ENCODE results near the gene SLCO1C1.

Gene SLCO1C1

DNA sequence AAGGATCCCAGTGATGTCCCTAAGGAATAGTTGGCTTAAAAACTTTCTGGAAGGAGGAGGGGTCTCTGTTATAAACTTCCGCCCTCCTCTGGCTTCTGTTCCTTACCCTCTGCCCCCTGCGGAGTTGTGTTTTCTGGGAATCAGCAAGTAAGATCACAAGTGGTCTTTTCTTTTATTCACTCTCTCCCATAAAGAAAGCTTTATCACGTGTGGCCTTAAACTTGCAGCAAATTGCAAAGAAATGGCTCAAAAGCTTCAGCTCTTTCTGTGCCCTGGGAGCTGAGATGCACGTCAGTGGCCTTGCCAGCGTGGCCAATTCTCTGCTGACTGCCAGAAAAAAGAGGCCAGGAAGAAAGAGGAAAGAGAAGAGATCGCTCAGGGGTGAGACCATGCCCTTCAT, at the start of gene SLCO1C1:
Gene SLCO1C1 (plus strand): TSS at position 101 of the 400 bp plus-strand sequence. CDS start 4,245 bp downstream, outside the sequence.
- no peak within 1 kb of the TSS for H3K4me3 Mint-ChIP-seq
- TF ChIP-seq, protein P1, sequence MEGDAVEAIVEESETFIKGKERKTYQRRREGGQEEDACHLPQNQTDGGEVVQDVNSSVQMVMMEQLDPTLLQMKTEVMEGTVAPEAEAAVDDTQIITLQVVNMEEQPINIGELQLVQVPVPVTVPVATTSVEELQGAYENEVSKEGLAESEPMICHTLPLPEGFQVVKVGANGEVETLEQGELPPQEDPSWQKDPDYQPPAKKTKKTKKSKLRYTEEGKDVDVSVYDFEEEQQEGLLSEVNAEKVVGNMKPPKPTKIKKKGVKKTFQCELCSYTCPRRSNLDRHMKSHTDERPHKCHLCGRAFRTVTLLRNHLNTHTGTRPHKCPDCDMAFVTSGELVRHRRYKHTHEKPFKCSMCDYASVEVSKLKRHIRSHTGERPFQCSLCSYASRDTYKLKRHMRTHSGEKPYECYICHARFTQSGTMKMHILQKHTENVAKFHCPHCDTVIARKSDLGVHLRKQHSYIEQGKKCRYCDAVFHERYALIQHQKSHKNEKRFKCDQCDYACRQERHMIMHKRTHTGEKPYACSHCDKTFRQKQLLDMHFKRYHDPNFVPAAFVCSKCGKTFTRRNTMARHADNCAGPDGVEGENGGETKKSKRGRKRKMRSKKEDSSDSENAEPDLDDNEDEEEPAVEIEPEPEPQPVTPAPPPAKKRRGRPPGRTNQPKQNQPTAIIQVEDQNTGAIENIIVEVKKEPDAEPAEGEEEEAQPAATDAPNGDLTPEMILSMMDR (IDR thresholded peaks at IDR 0.05; ENCODE audit: unreplicated experiment in 3 of 3) = no peak

DNA sequence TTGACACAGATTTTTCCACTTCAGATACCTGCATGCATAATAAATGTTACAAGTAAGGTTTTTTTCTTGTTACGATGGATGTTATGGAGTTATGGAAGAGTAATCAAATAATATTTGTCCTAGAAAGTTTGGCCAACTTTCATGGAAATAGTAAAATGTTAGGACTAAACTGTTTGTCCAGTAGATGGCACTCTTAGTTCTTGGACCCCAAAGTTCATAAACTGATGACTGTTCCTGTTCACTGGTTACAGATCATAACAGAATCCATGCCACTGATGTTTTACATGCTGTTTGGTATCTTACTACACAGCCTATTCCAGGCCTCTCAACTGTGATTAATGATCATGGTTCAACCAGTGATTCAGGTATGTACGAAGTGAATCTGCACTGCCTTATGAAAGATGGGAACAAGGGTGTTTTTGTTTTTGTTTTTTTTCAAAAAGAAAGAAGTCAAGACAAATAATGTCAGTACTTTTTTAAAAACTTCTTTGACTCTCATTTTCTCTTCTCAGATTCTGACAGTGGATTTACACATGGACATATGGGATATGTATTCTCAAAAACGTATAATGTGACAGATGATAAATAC, 48.8 kb upstream of the SLCO1C1 start:
- peaks cover 12% of the 10 kb centered on the region for H3K36me3 Mint-ChIP-seq (ENCODE audit: low read depth)
- H3K9me3 Mint-ChIP-seq = peaks cover 3% of the 10 kb centered on the region
- no peak overlapping the region for H3K4me3 Mint-ChIP-seq
- no peaks in the 10 kb centered on the region for H3K4me1 Mint-ChIP-seq
- H3K27me3 Mint-ChIP-seq (ENCODE audit: low read depth) = no peaks in the 10 kb centered on the region
- TF ChIP-seq, protein P1 (IDR thresholded peaks at IDR 0.05; ENCODE audit: unreplicated experiment in 3 of 3) = peak; percentile 37 to 69 (median 46)
- H3K27ac Mint-ChIP-seq = no peak overlapping the region

More for the DNA sequence above, at the start of gene SLCO1C1:
- Mint-ChIP-seq H3K4me1 (no peaks in the 10 kb centered on the region), H3K36me3 (ENCODE audit: low read depth) (no peaks in the 10 kb centered on the region), H3K27me3 (ENCODE audit: low read depth) (no peaks in the 10 kb centered on the region), H3K9me3 (no peaks in the 10 kb centered on the region), H3K27ac (no peak within 1 kb of the TSS)

DNA sequence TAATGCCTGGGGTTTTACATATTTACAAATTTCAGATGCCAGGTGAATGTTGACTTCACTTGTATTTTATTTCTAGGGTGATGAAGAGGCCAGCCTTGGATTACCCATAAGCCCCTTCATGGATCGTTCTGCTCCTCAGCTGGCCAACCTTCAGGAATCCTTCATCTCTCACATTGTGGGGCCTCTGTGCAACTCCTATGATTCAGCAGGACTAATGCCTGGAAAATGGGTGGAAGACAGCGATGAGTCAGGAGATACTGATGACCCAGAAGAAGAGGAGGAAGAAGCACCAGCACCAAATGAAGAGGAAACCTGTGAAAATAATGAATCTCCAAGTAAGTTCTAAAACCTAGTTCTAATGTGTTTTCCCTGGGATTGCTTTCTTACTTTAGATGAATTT, 41.3 kb upstream of the SLCO1C1 start:
- Mint-ChIP-seq H3K9me3 (peaks cover 6% of the 10 kb centered on the region), H3K27ac (no peak overlapping the region), H3K4me1 (no peaks in the 10 kb centered on the region), H3K4me3 (no peak overlapping the region), H3K36me3 (ENCODE audit: low read depth) (peaks cover 43% of the 10 kb centered on the region), H3K27me3 (ENCODE audit: low read depth) (no peaks in the 10 kb centered on the region)
- TF ChIP-seq, protein P1 (IDR thresholded peaks at IDR 0.05; ENCODE audit: unreplicated experiment in 3 of 3) = no peak

- TF ChIP-seq, protein P1 (IDR thresholded peaks at IDR 0.05; ENCODE audit: unreplicated experiment in 3 of 3) = no peak
- Mint-ChIP-seq H3K36me3 (ENCODE audit: low read depth) (peaks cover 59% of the 10 kb centered on the region), H3K27ac (no peak overlapping the region), H3K4me1 (no peaks in the 10 kb centered on the region), H3K9me3 (peaks cover 20% of the 10 kb centered on the region), H3K4me3 (no peak overlapping the region), H3K27me3 (ENCODE audit: low read depth) (no peaks in the 10 kb centered on the region)
Measured at GRCh38 chr12:20656600-20656999, 38.5 kb upstream of the SLCO1C1 start.

DNA sequence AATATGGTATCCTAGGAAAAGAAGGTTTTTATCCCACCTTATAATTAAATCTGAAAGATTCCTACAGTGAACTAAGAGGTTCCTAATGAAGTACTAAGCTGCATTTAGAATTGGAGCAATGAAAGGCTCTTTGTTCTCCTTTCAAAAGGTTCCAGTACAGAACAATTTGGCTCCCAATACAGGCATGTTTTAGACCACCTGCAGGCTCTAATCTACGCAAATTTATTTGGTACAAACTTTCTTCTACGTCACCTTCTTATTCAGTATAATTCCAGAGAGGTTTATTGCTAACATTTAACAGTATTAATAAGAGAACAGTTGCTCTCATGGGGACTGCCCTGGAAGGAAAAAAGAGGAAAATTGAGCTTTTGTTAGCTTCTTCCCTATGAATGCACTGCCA, 37.6 kb upstream of the SLCO1C1 start:
- H3K27me3 Mint-ChIP-seq (ENCODE audit: low read depth) = no peaks in the 10 kb centered on the region
- H3K4me1 Mint-ChIP-seq = no peaks in the 10 kb centered on the region
- TF ChIP-seq, protein P1 (IDR thresholded peaks at IDR 0.05; ENCODE audit: unreplicated experiment in 3 of 3) = no peak
- H3K36me3 Mint-ChIP-seq (ENCODE audit: low read depth) = peaks cover 68% of the 10 kb centered on the region
- peaks cover 27% of the 10 kb centered on the region for H3K9me3 Mint-ChIP-seq
- H3K4me3 Mint-ChIP-seq = no peak overlapping the region
- peak overlapping the region in 1 of 3 experiments; percentile 67 for H3K27ac Mint-ChIP-seq

DNA sequence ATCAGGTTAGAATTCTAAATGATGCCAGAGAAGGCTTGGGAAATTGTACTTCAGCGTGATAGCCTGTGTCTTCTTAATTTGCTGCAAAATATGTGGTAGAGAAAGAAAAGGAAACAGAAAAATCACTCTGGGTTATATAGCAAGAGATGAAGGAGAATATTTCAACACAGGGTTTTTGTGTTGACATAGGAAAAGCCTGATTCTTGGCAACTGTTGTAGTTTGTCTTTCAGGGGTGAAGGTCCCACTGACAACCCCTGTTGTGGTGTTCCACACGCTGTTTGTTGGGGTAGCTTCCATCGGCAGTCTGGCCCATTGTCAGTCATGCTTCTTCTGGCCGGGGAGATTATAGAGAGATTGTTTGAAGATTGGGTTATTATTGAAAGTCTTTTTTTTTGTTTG, 13.8 kb upstream of the SLCO1C1 start:
- TF ChIP-seq, protein P1 (IDR thresholded peaks at IDR 0.05; ENCODE audit: unreplicated experiment in 3 of 3) = no peak
- Mint-ChIP-seq H3K27ac (no peak overlapping the region), H3K27me3 (ENCODE audit: low read depth) (no peaks in the 10 kb centered on the region), H3K9me3 (peaks cover 8% of the 10 kb centered on the region), H3K4me1 (no peaks in the 10 kb centered on the region), H3K36me3 (ENCODE audit: low read depth) (peaks cover 35% of the 10 kb centered on the region), H3K4me3 (no peak overlapping the region)
